HepG2 (cell line): ENCODE data around the gene CTIF. TPM values are rescaled to one million over a fixed set of nuclear protein-coding genes. Genes with fewer than 3 reads are reported as not detected.

Source experiments
- ATAC-seq: fragments of 200-7000 bp; cut with Tn5 transposase; 3 replicates; pipeline ENCODE4 v1.9.1; 2020; ENCODE audit warnings: mild to moderate bottlenecking, moderate library complexity
- BruUV-seq: library from RNA; stranded (reverse); fragments of 400-500 nt; replicated peaks from 2 replicates; lab custom pipeline; 2021; lab: Mats Ljungman, UMichigan
- CTCF ChIA-PET: fragments of 300-600 bp; formaldehyde crosslinking; extraction: SDS; loops from one replicate; lab custom pipeline; 2021; ENCODE audit warnings: low total read pairs, inconsistent platforms, low intra/inter-chr PET ratio; lab: Yijun Ruan, JAX
- POLR2A ChIA-PET: fragments of 350-600 bp; sonication (Branson Sonifier 250); formaldehyde crosslinking; loops from one replicate; lab custom pipeline; 2020; ENCODE audit warnings: antibody characterized with exemption, inconsistent platforms; lab: Yijun Ruan, JAX
- DNase-seq: peaks from one replicate; pipeline ENCODE4 v3.0.0-alpha.2; 2015; ENCODE audit warnings: low spot score
- FAIRE-seq: peaks from 3 replicates; lab custom pipeline; 2011; peaks lifted over from hg19 to GRCh38; lab: Jason Lieb, UNC
- H2AFZ ChIP-seq: one replicate; pipeline ENCODE4 v1.6.1; 2011; ENCODE audit warnings: low read length, inconsistent platforms
- H3K27ac ChIP-seq: fragments of 300-600 bp; 3 replicates; pipeline ENCODE4 v1.8.0; 2011; ENCODE audit warnings: mixed run types, mild to moderate bottlenecking, mixed read lengths, low read length, inconsistent platforms; ENCODE audit not compliant: insufficient read depth; ENCODE audit errors: extremely low read length
- H3K27me3 ChIP-seq, 2 experiments: fragments of 200-600 bp in 1 of 2; 2 replicates in 1 of 2; 3 replicates in 1 of 2; pipeline versions ENCODE4 v1.6.0 to v1.8.0; 2011; ENCODE audit warnings: low read length in 2 of 2, mild to moderate bottlenecking in 2 of 2, moderate library complexity in 2 of 2, inconsistent platforms in 1 of 2; ENCODE audit not compliant: insufficient read depth in 2 of 2, control insufficient read depth in 1 of 2
- H3K36me3 ChIP-seq, 2 experiments: fragments of 200-600 bp in 1 of 2; replicated peaks in 1 of 2; 2 replicates in 1 of 2; 3 replicates in 1 of 2; pipeline versions ENCODE4 v1.5.1 to v1.8.0; 2011; ENCODE audit warnings: low read length in 2 of 2, inconsistent platforms in 1 of 2; ENCODE audit not compliant: insufficient read depth in 2 of 2, control insufficient read depth in 1 of 2
- H3K4me1 ChIP-seq: 2 replicates; pipeline ENCODE4 v1.5.1; 2012; ENCODE audit warnings: low read length, inconsistent platforms; ENCODE audit not compliant: insufficient read depth
- H3K4me2 ChIP-seq: 2 replicates; pipeline ENCODE4 v1.6.0; 2011; ENCODE audit warnings: low read depth, low read length, inconsistent platforms
- H3K4me3 ChIP-seq, 3 experiments: fragments of 200-600 bp in 1 of 3; sonication (generic), shearing (Covaris generic) in 1 of 3; replicated peaks in 1 of 3; 2 replicates each; pipeline ENCODE4 v1.5.1; 2011 to 2016; ENCODE audit warnings: low read length in 3 of 3, inconsistent platforms in 2 of 3, low read depth in 2 of 3, mild to moderate bottlenecking in 2 of 3, control low read depth in 1 of 3, mixed read lengths in 1 of 3; ENCODE audit not compliant: insufficient read depth in 1 of 3
- H3K79me2 ChIP-seq: one replicate; pipeline ENCODE4 v1.6.1; 2011; ENCODE audit warnings: low read length, inconsistent platforms; ENCODE audit not compliant: insufficient read depth
- H3K9ac ChIP-seq: 2 replicates; pipeline ENCODE4 v1.6.0; 2011; ENCODE audit warnings: mild to moderate bottlenecking, low read depth, low read length, inconsistent platforms; ENCODE audit not compliant: insufficient read depth
- H3K9me3 ChIP-seq: 2 replicates; pipeline ENCODE4 v1.5.1; 2012; ENCODE audit warnings: mild to moderate bottlenecking, low read length
- H4K20me1 ChIP-seq: 2 replicates; pipeline ENCODE4 v1.6.0; 2011; ENCODE audit warnings: inconsistent platforms, mild to moderate bottlenecking, low read length, moderate library complexity; ENCODE audit not compliant: insufficient read depth
- FOXO1 ChIP-seq: sonication (generic); formaldehyde crosslinking; IDR thresholded peaks from 2 replicates; pipeline ENCODE4 v1.4.0; 2020; ENCODE audit warnings: missing genetic modification reagents
- MTF1 ChIP-seq: sonication (generic); formaldehyde crosslinking; IDR thresholded peaks from 2 replicates; pipeline ENCODE4 v1.5.0; 2020; ENCODE audit warnings: missing genetic modification reagents
- MXI1 ChIP-seq: IDR thresholded peaks from 3 replicates; pipeline ENCODE4 v1.6.1; 2012; ENCODE audit warnings: low read depth, low read length, inconsistent platforms, borderline replicate concordance
- NR3C1 ChIP-seq: sonication (generic); formaldehyde crosslinking; IDR thresholded peaks from 2 replicates; pipeline ENCODE4 v1.4.0; 2020; ENCODE audit warnings: missing genetic modification reagents
- PHF21A ChIP-seq: sonication (generic); formaldehyde crosslinking; IDR thresholded peaks from 2 replicates; pipeline ENCODE4 v1.5.0; 2020; ENCODE audit warnings: mild to moderate bottlenecking, missing genetic modification reagents
- WGBS: methylation state at CpG from one replicate; pipeline ENCODE4 v1.1.6; 2017; ENCODE audit warnings: low lambda C conversion rate; 5-methylcytosine and 5-hydroxymethylcytosine counted together
- in situ Hi-C: cut with HindIII; loops from 2 replicates; pipeline ENCODE4 v1.10.0; 2017; ENCODE audit warnings: low pct_unique_long_range_greater_than_20kb; ENCODE audit not compliant: extremely low pct_ligation_motif_present
- intact Hi-C: fragments of 100-400 bp; cut with micrococcal nuclease; formaldehyde crosslinking; loops from one replicate; pipeline ENCODE4 v1.10.0; 2022; ENCODE audit not compliant: unreplicated experiment
- polyA plus RNA-seq, 8 experiments: library from polyadenylated mRNA; depleted of rRNA in 3 of 8; stranded (reverse) in 7 of 8; unstranded in 1 of 8; fragments of >200 nt; fragmentation: Illumina TruSeq in 4 of 8; extraction: Trizol in 4 of 8; gene quantifications; 2 replicates each; pipeline versions ENCODE4 v1.2.1 to v1.2.3, GENCODE V29; 2011 to 2016; ENCODE audit warnings: low read depth in 4 of 8, missing spikeins in 1 of 8, mixed read lengths in 1 of 8; ENCODE audit not compliant: insufficient read depth in 1 of 8
- total RNA-seq, 5 experiments: library from RNA; depleted of rRNA; stranded (reverse); fragments of >200 nt; fragmentation: Illumina TruSeq; extraction: Trizol; gene quantifications; 2 replicates each; pipeline ENCODE4 v1.2.3, GENCODE V29; 2016; ENCODE audit warnings: low read depth in 1 of 5
- TF ChIP-seq, protein P1 (sequence below): sonication (generic); formaldehyde crosslinking; conservative IDR thresholded peaks from 2 replicates; pipeline ENCODE4 v1.8.0; 2022; ENCODE audit warnings: low read depth, missing genetic modification reagents
- TF ChIP-seq, protein P2 (sequence below): sonication (generic); formaldehyde crosslinking; IDR thresholded peaks from 2 replicates; pipeline ENCODE4 v1.4.0; 2020; ENCODE audit warnings: mild to moderate bottlenecking, low read depth, missing genetic modification reagents
- TF ChIP-seq, protein P3 (sequence below): sonication (generic); formaldehyde crosslinking; IDR thresholded peaks from 2 replicates; pipeline ENCODE4 v1.5.1; 2020; ENCODE audit warnings: missing genetic modification reagents, mild to moderate bottlenecking, borderline replicate concordance

CTIF gene
- total and polyA plus RNA-seq, 2 of the 13 experiments (the other 11 are each of a cell fraction or from before 2014, with no cell fraction given): 18.2 to 28.0 TPM

DNA sequence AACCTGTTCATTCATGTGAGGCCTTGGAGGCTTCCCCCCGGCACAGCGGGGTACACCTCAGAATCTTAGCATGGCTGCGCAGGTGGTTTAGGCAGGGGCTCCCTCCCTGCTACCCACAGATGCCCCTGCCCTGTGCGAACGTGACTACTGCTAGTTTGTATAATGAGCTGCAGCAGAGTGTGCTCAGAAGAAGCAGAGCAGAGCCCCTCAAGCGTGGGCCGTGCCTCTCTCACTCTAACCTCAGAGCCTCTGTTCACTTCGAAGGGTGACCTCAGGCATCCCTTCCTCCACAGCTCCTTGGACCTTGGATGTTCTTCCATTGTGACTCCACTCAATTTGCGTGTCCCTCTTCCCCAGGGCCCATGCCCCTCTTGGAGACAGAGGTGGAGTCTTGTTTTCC, 161.6 kb downstream of the CTIF start:
- no peak for TF ChIP-seq PHF21A (CRISPR knock-in tag)
- TF ChIP-seq, protein P1, sequence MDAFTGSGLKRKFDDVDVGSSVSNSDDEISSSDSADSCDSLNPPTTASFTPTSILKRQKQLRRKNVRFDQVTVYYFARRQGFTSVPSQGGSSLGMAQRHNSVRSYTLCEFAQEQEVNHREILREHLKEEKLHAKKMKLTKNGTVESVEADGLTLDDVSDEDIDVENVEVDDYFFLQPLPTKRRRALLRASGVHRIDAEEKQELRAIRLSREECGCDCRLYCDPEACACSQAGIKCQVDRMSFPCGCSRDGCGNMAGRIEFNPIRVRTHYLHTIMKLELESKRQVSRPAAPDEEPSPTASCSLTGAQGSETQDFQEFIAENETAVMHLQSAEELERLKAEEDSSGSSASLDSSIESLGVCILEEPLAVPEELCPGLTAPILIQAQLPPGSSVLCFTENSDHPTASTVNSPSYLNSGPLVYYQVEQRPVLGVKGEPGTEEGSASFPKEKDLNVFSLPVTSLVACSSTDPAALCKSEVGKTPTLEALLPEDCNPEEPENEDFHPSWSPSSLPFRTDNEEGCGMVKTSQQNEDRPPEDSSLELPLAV: no peak
- TF ChIP-seq MXI1: no peak
- no peak for TF ChIP-seq FOXO1 (CRISPR knock-in tag)
- no peak for TF ChIP-seq NR3C1 (CRISPR knock-in tag)
- TF ChIP-seq, protein P2, sequence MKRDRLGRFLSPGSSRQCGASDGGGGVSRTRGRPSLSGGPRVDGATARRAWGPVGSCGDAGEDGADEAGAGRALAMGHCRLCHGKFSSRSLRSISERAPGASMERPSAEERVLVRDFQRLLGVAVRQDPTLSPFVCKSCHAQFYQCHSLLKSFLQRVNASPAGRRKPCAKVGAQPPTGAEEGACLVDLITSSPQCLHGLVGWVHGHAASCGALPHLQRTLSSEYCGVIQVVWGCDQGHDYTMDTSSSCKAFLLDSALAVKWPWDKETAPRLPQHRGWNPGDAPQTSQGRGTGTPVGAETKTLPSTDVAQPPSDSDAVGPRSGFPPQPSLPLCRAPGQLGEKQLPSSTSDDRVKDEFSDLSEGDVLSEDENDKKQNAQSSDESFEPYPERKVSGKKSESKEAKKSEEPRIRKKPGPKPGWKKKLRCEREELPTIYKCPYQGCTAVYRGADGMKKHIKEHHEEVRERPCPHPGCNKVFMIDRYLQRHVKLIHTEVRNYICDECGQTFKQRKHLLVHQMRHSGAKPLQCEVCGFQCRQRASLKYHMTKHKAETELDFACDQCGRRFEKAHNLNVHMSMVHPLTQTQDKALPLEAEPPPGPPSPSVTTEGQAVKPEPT (CRISPR knock-in tag): no peak
- TF ChIP-seq, protein P3, sequence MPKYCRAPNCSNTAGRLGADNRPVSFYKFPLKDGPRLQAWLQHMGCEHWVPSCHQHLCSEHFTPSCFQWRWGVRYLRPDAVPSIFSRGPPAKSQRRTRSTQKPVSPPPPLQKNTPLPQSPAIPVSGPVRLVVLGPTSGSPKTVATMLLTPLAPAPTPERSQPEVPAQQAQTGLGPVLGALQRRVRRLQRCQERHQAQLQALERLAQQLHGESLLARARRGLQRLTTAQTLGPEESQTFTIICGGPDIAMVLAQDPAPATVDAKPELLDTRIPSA (CRISPR knock-in tag): no peak
- no peak for TF ChIP-seq MTF1
- Histone ChIP-seq H3K27ac (no peak overlapping the region), H3K4me2 (no peak overlapping the region), H3K79me2 (no peaks in the 10 kb centered on the region), H3K4me1 (no peaks in the 10 kb centered on the region), H3K4me3 (no peak overlapping the region), H4K20me1 (no peaks in the 10 kb centered on the region), H3K9me3 (no peaks in the 10 kb centered on the region), H2AFZ (no peak overlapping the region), H3K27me3 (no peaks in the 10 kb centered on the region), H3K36me3 (peaks cover 0 to 17% of the 10 kb centered on the region in 2 experiments; a peak in 2 of 5 replicates), H3K9ac (no peak overlapping the region)
- in situ Hi-C loops (no loop called here), intact Hi-C loops (no loop called here)
- no peak for ATAC-seq
- DNase-seq: no peak
- 100% methylated on average over 3 of the region's 9 CpGs for WGBS
- FAIRE-seq: no peak
- ChIA-PET CTCF (no interaction called here), POLR2A (no interaction called here)
- no TSS peak for BruUV-seq
